Measurements from ENCODE around the gene SMARCA5. TPM values are rescaled to one million over a fixed set of nuclear protein-coding genes. Genes with fewer than 3 reads are reported as not detected.

Gene SMARCA5
- total RNA-seq, 6 experiments from 2014 or later, result 38.6 to 44.6 (median 40.5) TPM

DNA sequence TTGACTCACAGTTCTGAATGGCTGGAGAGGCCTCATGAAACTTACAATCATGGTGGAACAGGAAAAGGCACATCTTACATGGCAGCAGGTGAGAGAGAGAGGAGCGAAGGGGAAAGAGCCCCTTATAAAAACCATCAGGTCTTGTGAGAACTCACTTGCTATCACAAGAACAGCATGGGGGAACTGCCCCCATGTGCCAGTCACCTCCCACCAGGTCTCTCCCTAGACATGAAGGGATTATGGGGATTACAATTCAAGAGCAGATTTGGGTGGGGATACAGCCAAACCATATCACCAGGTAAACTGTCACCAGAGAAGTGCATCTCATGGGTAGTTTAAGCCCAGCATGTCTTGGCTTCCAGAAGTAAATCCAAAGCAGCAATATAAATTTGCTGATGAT is 7.5 kb upstream of the SMARCA5 start:
- Mint-ChIP-seq H3K36me3 (ENCODE audit: low read depth) (no peaks in the 10 kb centered on the region), H3K27ac (no peak overlapping the region), H3K9me3 (no peaks in the 10 kb centered on the region), H3K27me3 (ENCODE audit: insufficient read depth) (peaks cover 16% of the 10 kb centered on the region), H3K4me1 (ENCODE audit: low read depth) (no peaks in the 10 kb centered on the region), H3K4me3 (no peak overlapping the region)
- no peak for DNase-seq
- TF ChIP-seq, protein P1, sequence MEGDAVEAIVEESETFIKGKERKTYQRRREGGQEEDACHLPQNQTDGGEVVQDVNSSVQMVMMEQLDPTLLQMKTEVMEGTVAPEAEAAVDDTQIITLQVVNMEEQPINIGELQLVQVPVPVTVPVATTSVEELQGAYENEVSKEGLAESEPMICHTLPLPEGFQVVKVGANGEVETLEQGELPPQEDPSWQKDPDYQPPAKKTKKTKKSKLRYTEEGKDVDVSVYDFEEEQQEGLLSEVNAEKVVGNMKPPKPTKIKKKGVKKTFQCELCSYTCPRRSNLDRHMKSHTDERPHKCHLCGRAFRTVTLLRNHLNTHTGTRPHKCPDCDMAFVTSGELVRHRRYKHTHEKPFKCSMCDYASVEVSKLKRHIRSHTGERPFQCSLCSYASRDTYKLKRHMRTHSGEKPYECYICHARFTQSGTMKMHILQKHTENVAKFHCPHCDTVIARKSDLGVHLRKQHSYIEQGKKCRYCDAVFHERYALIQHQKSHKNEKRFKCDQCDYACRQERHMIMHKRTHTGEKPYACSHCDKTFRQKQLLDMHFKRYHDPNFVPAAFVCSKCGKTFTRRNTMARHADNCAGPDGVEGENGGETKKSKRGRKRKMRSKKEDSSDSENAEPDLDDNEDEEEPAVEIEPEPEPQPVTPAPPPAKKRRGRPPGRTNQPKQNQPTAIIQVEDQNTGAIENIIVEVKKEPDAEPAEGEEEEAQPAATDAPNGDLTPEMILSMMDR (IDR thresholded peaks at IDR 0.05), result no peak

- TF ChIP-seq, protein P1 (IDR thresholded peaks at IDR 0.05), result no peak
- no peak for DNase-seq
- Mint-ChIP-seq H3K9me3 (no peaks in the 10 kb centered on the region), H3K4me1 (ENCODE audit: low read depth) (peaks cover 18% of the 10 kb centered on the region), H3K27me3 (ENCODE audit: insufficient read depth) (peaks cover 12% of the 10 kb centered on the region), H3K36me3 (ENCODE audit: low read depth) (peaks cover 15% of the 10 kb centered on the region), H3K27ac (no peak overlapping the region), H3K4me3 (no peak overlapping the region)
Measured at GRCh38 chr4:143511906-143512305, 1.6 kb upstream of the SMARCA5 start.

GRCh38 chr4:143512978-143513313 is 556 bp upstream of the SMARCA5 start:
- peaks cover 12% of the 10 kb centered on the region for H3K27me3 Mint-ChIP-seq (ENCODE audit: insufficient read depth)
- peak overlapping the region; percentile 100 for H3K27ac Mint-ChIP-seq
- no peak for DNase-seq
- TF ChIP-seq, protein P1 (IDR thresholded peaks at IDR 0.05), result no peak
- H3K9me3 Mint-ChIP-seq, result no peaks in the 10 kb centered on the region
- H3K36me3 Mint-ChIP-seq (ENCODE audit: low read depth), result peaks cover 22% of the 10 kb centered on the region
- peak overlapping the region; percentile 97 for H3K4me3 Mint-ChIP-seq
- H3K4me1 Mint-ChIP-seq (ENCODE audit: low read depth), result peaks cover 27% of the 10 kb centered on the region

DNA sequence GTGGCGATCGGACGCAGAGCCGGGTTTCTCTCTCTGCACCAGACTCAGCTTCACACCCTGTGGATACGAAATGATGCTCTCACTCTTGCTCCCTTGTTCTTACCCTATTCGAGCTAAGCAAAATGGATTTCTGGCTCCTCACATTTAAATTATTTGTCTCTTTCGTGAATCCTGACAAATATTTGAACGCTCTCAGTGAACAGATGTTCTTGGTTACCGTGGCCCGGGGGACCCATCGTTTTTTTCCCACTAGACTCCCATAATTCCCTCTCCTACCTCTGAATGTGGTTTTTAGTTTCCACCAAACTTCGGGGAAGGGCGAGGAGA is 630 bp downstream of the SMARCA5 start:
- peaks cover 10% of the 10 kb centered on the region for H3K27me3 Mint-ChIP-seq (ENCODE audit: insufficient read depth)
- no peak for DNase-seq
- peaks cover 27% of the 10 kb centered on the region for H3K36me3 Mint-ChIP-seq (ENCODE audit: low read depth)
- TF ChIP-seq, protein P1 (IDR thresholded peaks at IDR 0.05), result no peak
- H3K4me3 Mint-ChIP-seq, result peak overlapping the region; percentile 97
- H3K9me3 Mint-ChIP-seq, result no peaks in the 10 kb centered on the region
- peaks cover 32% of the 10 kb centered on the region for H3K4me1 Mint-ChIP-seq (ENCODE audit: low read depth)
- peak overlapping the region; percentile 100 for H3K27ac Mint-ChIP-seq

DNA sequence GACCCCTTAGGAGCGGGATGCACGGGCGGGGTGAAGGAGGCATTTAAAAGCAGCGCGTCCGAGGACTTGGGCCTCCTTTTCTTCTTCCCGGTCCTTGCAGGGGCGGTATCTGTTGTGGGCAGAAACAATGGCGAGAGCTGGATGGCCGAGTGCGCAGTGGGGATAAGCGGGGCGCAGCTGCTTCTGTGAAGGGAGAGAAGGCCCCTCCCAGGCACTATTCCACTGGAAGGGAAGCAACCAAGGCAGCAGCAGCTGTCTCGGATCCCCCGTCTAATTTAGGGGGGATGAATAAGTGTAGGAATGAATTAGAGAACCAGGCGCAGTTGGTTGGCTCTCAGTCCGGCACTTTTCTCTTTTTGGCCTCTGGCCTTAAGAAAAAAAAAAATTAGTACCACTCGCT is 995 bp downstream of the SMARCA5 start:
- DNase-seq, result peak; percentile 28
- TF ChIP-seq, protein P1 (IDR thresholded peaks at IDR 0.05), result no peak
- H3K36me3 Mint-ChIP-seq (ENCODE audit: low read depth), result peaks cover 31% of the 10 kb centered on the region
- H3K4me3 Mint-ChIP-seq, result peak overlapping the region; percentile 97
- peaks cover 36% of the 10 kb centered on the region for H3K4me1 Mint-ChIP-seq (ENCODE audit: low read depth)
- H3K27me3 Mint-ChIP-seq (ENCODE audit: insufficient read depth), result peaks cover 9% of the 10 kb centered on the region
- no peaks in the 10 kb centered on the region for H3K9me3 Mint-ChIP-seq
- H3K27ac Mint-ChIP-seq, result peak overlapping the region; percentile 100

DNA sequence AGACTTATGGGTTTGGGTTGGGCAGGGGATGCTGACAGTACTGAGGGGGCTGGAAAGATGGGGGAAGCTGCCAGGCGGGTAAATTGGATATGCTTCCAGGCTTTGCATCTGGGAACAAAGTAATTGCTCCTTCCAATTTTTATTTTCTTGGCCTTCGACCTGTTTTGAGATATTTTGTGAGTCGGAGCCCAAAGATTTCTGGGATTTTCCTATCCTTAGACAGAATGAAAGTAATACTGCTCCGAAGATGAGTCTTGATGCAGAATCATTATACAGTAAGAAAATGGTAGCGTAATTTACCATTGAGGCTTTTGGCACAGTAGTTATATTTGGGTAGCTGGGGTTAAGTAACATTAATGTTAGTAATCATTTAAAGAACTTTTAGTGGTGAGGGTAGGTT is 1.4 kb downstream of the SMARCA5 start:
- H3K4me1 Mint-ChIP-seq (ENCODE audit: low read depth), result peaks cover 40% of the 10 kb centered on the region
- peak overlapping the region; percentile 97 for H3K4me3 Mint-ChIP-seq
- no peaks in the 10 kb centered on the region for H3K9me3 Mint-ChIP-seq
- TF ChIP-seq, protein P1 (IDR thresholded peaks at IDR 0.05), result no peak
- H3K36me3 Mint-ChIP-seq (ENCODE audit: low read depth), result peaks cover 35% of the 10 kb centered on the region
- peak overlapping the region; percentile 100 for H3K27ac Mint-ChIP-seq
- DNase-seq, result no peak
- peaks cover 9% of the 10 kb centered on the region for H3K27me3 Mint-ChIP-seq (ENCODE audit: insufficient read depth)

All from HFFc6 (cell line).